ENCODE data around the gene KIAA2012. TPM values are rescaled to one million over a fixed set of nuclear protein-coding genes. Genes with fewer than 3 reads are reported as not detected.

KIAA2012 gene
- total and polyA plus RNA-seq, 2 of the 8 experiments (the other 6 are each of a cell fraction or from before 2014, with no cell fraction given), result not detected

GRCh38 chr2:202140522-202141252 lies 67.6 kb downstream of the KIAA2012 start:
- H3K23me2 ChIP-seq (ENCODE audit: low read depth, low read length), result no peaks in the 10 kb centered on the region
- no peak for DNase-seq (ENCODE audit: low read depth in 1 of 2, low spot score in 2 of 2)
- no peak overlapping the region for H3K14ac ChIP-seq (ENCODE audit: insufficient read length)
- H3K9me3 ChIP-seq (ENCODE audit: insufficient read depth in 2 of 2, low read depth in 1 of 2, low read length in 1 of 2), result no peaks in the 10 kb centered on the region
- no peak overlapping the region for H3K56ac ChIP-seq (replicated peaks; ENCODE audit: insufficient read length, low read depth, low read length)
- no peak overlapping the region; the same call in 1 of the 2 replicates for H2BK12ac ChIP-seq (ENCODE audit: low read depth, low read length)
- FAIRE-seq, result no peak
- no peak overlapping the region for H3K27ac ChIP-seq (ENCODE audit: low read depth, low read length)
- 0 out of 4 replicates have a peak overlapping the region, but pooled peaks of 1 of the 2 experiments have one; percentile 14 for H3K4me2 ChIP-seq (ENCODE audit: insufficient read depth in 1 of 2, low read depth in 2 of 2, low read length in 2 of 2)
- CTCF ChIA-PET (ENCODE audit: partially characterized antibody), result interaction anchor here (0.7 to 3.9 kb wide), 4 partner anchors 9 to 65 kb away, joined by 4 to 12 read pairs (median 7); no protein-coding TSS in a partner anchor
- no peak overlapping the region for H3K9ac ChIP-seq (replicated peaks in 1 of 4; ENCODE audit: extremely low read depth in 1 of 4, low read depth in 3 of 4, low read length in 3 of 4)
- H3K79me1 ChIP-seq (ENCODE audit: low read depth, low read length), result no peaks in the 10 kb centered on the region
- H2BK120ac ChIP-seq (replicated peaks; ENCODE audit: low read depth, low read length), result no peak overlapping the region
- POLR2A ChIA-PET (ENCODE audit: partially characterized antibody), result no interaction called here
- H4K91ac ChIP-seq (replicated peaks; ENCODE audit: insufficient read length, low read length), result no peak overlapping the region
- H3K27me3 ChIP-seq (replicated peaks in 1 of 4; ENCODE audit: control insufficient read depth in 3 of 4, extremely low read depth in 1 of 4, insufficient read depth in 3 of 4, low read length in 3 of 4), result no peaks in the 10 kb centered on the region
- H3K18ac ChIP-seq (ENCODE audit: extremely low read depth, low read length), result no peak overlapping the region
- H3K4me1 ChIP-seq (replicated peaks in 1 of 4; ENCODE audit: control insufficient read depth in 3 of 4, insufficient read depth in 4 of 4, low read length in 3 of 4), result peaks cover 0 to 11% (median 2%) of the 10 kb centered on the region in 4 experiments; a peak in 4 of 7 replicates
- no peak overlapping the region; the same call in 1 of the 2 replicates for H2BK15ac ChIP-seq (ENCODE audit: low read length)
- no peak overlapping the region for H2AK5ac ChIP-seq (ENCODE audit: low read depth, low read length)
- no peak overlapping the region for H3K4me3 ChIP-seq (ENCODE audit: extremely low read depth in 1 of 4, insufficient read depth in 2 of 4, low read depth in 3 of 4, low read length in 4 of 4)
- H3K79me2 ChIP-seq (ENCODE audit: control insufficient read depth in 1 of 2, insufficient read depth in 2 of 2, low read length in 2 of 2), result no peaks in the 10 kb centered on the region
- whole genome bisulfite sequencing, 2 experiments (ENCODE audit: extremely low coverage in 1 of 2, insufficient coverage in 1 of 2, insufficient read length in 1 of 2, insufficient replicate concordance in 2 of 2, low coverage in 1 of 2, low lambda C conversion rate in 2 of 2, missing lambda C conversion rate in 1 of 2), result 77% methylated on average over 12 of the region's 12 CpGs; no CpG with 5 or more reads in 1 of the 2 experiments
- H2BK20ac ChIP-seq (ENCODE audit: low read length), result no peak overlapping the region
- no peak overlapping the region for H4K5ac ChIP-seq (ENCODE audit: insufficient read length, low read depth, low read length)
- no peak overlapping the region for H2BK5ac ChIP-seq (ENCODE audit: low read depth, low read length)
- no peaks in the 10 kb centered on the region for H4K20me1 ChIP-seq (replicated peaks in 1 of 2; ENCODE audit: control insufficient read depth in 1 of 2, insufficient read depth in 2 of 2, low read length in 2 of 2)
- TF ChIP-seq CTCF (IDR thresholded peaks at IDR 0.05; ENCODE audit: control extremely low read depth in 1 of 3, insufficient read depth in 1 of 3, low read depth in 1 of 3, low read length in 3 of 3), result no peak
- no peak overlapping the region for H3K23ac ChIP-seq (ENCODE audit: insufficient read length)
- H3K4ac ChIP-seq (replicated peaks; ENCODE audit: insufficient read length, low read depth, low read length), result no peak overlapping the region
- H2AFZ ChIP-seq (ENCODE audit: low read length), result peak overlapping the region; percentile 78
- no peak overlapping the region for H4K8ac ChIP-seq (ENCODE audit: extremely low read depth, insufficient read depth, low read length)
- no peaks in the 10 kb centered on the region for H3K36me3 ChIP-seq (ENCODE audit: control insufficient read depth in 2 of 4, insufficient read depth in 4 of 4, low read length in 3 of 4)

Measured in H1 (cell line).